PC-9 (cell line): ENCODE data around the gene TPRG1L. TPM values are rescaled to one million over a fixed set of nuclear protein-coding genes. Genes with fewer than 3 reads are reported as not detected.
A peak's percentile ranks its signal among the peaks of the same experiment; 100 is the strongest.

Experiments
- BruUV-seq: library from RNA; stranded (reverse); fragments of 400-500 nt; replicated peaks from 2 replicates; lab custom pipeline; 2021; lab: Mats Ljungman, UMichigan
- CTCF ChIA-PET: fragments of 300-600 bp; sonication (Branson Sonifier 250); formaldehyde crosslinking; loops from one replicate; lab custom pipeline; 2022; ENCODE audit warnings: antibody characterized with exemption; lab: Charles Lee
- POLR2A ChIA-PET: fragments of 300-600 bp; sonication (Branson Sonifier 250); formaldehyde crosslinking; loops from one replicate; lab custom pipeline; 2022; ENCODE audit warnings: antibody characterized with exemption; ENCODE audit not compliant: unreplicated experiment; lab: Charles Lee
- DNase-seq, 2 experiments: peaks; one replicate each; pipeline versions ENCODE4 v3.0.0 to v3.0.0-alpha.2; 2015 to 2022; ENCODE audit warnings: mixed read lengths in 1 of 2
- H2AFZ ChIP-seq: fragments of 200-600 bp; sonication (generic); 2 replicates; pipeline ENCODE4 v1.8.1; 2017; ENCODE audit warnings: antibody characterized with exemption
- H3F3A ChIP-seq: fragments of 200-600 bp; sonication (generic); 2 replicates; pipeline ENCODE4 v1.8.1; 2017; ENCODE audit warnings: antibody characterized with exemption, mild to moderate bottlenecking, low read depth; ENCODE audit not compliant: insufficient read depth
- H3K27ac ChIP-seq: fragments of 200-600 bp; sonication (generic); 2 replicates; pipeline ENCODE4 v1.6.1; 2016; ENCODE audit warnings: mixed run types
- H3K27me3 ChIP-seq: fragments of 200-600 bp; sonication (generic); 2 replicates; pipeline ENCODE4 v1.6.1; 2016; ENCODE audit warnings: low read depth, mixed run types; ENCODE audit not compliant: insufficient read depth
- H3K36me3 ChIP-seq: fragments of 200-600 bp; sonication (generic); 2 replicates; pipeline ENCODE4 v1.6.1; 2016; ENCODE audit warnings: low read depth, mixed run types
- H3K4me1 ChIP-seq: fragments of 200-600 bp; sonication (generic); replicated peaks from 2 replicates; pipeline ENCODE4 v1.6.1; 2016; ENCODE audit warnings: mixed run types; ENCODE audit not compliant: insufficient read depth
- H3K4me2 ChIP-seq: fragments of 200-600 bp; sonication (generic); 2 replicates; pipeline ENCODE4 v1.6.1; 2017; ENCODE audit warnings: mixed run types
- H3K4me3 ChIP-seq: fragments of 200-600 bp; sonication (generic); 2 replicates; pipeline ENCODE4 v1.6.1; 2016; ENCODE audit warnings: mixed run types
- H3K79me2 ChIP-seq: fragments of 200-600 bp; sonication (generic); 2 replicates; pipeline ENCODE4 v1.6.1; 2017; ENCODE audit warnings: low read depth, mixed run types
- H3K9me2 ChIP-seq: fragments of 200-600 bp; sonication (generic); 2 replicates; pipeline ENCODE4 v1.8.1; 2017; ENCODE audit warnings: mild to moderate bottlenecking; ENCODE audit not compliant: insufficient read depth
- H3K9me3 ChIP-seq: fragments of 200-600 bp; sonication (generic); 2 replicates; pipeline ENCODE4 v1.8.1; 2016; ENCODE audit warnings: low read depth; ENCODE audit not compliant: insufficient read depth
- H4K20me1 ChIP-seq: fragments of 200-600 bp; sonication (generic); 2 replicates; pipeline ENCODE4 v1.8.1; 2017; ENCODE audit not compliant: insufficient read depth
- CTCF ChIP-seq: fragments of 200-600 bp; sonication (generic); conservative IDR thresholded peaks from 2 replicates; pipeline ENCODE4 v1.6.1; 2017; ENCODE audit warnings: mixed run types, antibody characterized with exemption, mild to moderate bottlenecking, moderate library complexity
- EZH2 ChIP-seq: fragments of 200-600 bp; sonication (generic); IDR thresholded peaks from 2 replicates; pipeline ENCODE4 v1.8.0; 2017; ENCODE audit warnings: antibody characterized with exemption, low read depth
- intact Hi-C: fragments of 100-400 bp; cut with micrococcal nuclease; formaldehyde crosslinking; loops from one replicate; pipeline ENCODE4 v1.10.0; 2022; ENCODE audit not compliant: unreplicated experiment
- total RNA-seq: library from RNA; stranded (reverse); gene quantifications from 2 replicates; pipeline ENCODE4 v1.2.3, GENCODE V29; 2021

Gene TPRG1L
- total RNA-seq, 1 experiment from 2014 or later, result 41.4 TPM

- Histone ChIP-seq H4K20me1 (peaks cover 3% of the 10 kb centered on the region; the same call in 1 of the 2 replicates), H3K27ac (no peak overlapping the region), H3K27me3 (no peaks in the 10 kb centered on the region), H3K9me2 (no peaks in the 10 kb centered on the region), H3K4me1 (no peaks in the 10 kb centered on the region; the same call in 1 of the 2 replicates), H3K4me3 (no peak overlapping the region), H3K9me3 (no peaks in the 10 kb centered on the region), H2AFZ (no peak overlapping the region), H3K4me2 (peak overlapping the region; percentile 38; the same call in 1 of the 2 replicates), H3F3A (peaks cover 11% of the 10 kb centered on the region; the same call in 1 of the 2 replicates), H3K36me3 (no peaks in the 10 kb centered on the region), H3K79me2 (no peaks in the 10 kb centered on the region)
- intact Hi-C loops, result no loop called here
- no peak for TF ChIP-seq EZH2
- no peak for TF ChIP-seq CTCF
- BruUV-seq, result no TSS peak
- DNase-seq, result no peak
- POLR2A ChIA-PET, result no interaction called here
- CTCF ChIA-PET, result interaction anchor here (1.2 to 1.6 kb wide), 2 partner anchors 92 to 180 kb away, joined by 3 to 7 read pairs; no protein-coding TSS in a partner anchor
Measured at GRCh38 chr1:3632716-3633343, 8.0 kb downstream of the TPRG1L start.

GRCh38 chr1:3633344-3634058, 8.7 kb downstream of the TPRG1L start:
- Histone ChIP-seq H3K79me2 (no peaks in the 10 kb centered on the region), H3F3A (0 out of 2 replicates have a peak, but pooled peaks cover 5% of the 10 kb centered on the region), H3K4me2 (no peak overlapping the region), H2AFZ (no peak overlapping the region), H3K9me2 (no peaks in the 10 kb centered on the region), H3K27ac (no peak overlapping the region), H3K36me3 (no peaks in the 10 kb centered on the region), H4K20me1 (peaks cover 3% of the 10 kb centered on the region; the same call in 1 of the 2 replicates), H3K4me3 (no peak overlapping the region), H3K9me3 (no peaks in the 10 kb centered on the region), H3K27me3 (no peaks in the 10 kb centered on the region), H3K4me1 (no peaks in the 10 kb centered on the region; the same call in 1 of the 2 replicates)
- no TSS peak for BruUV-seq
- CTCF ChIA-PET, result no interaction called here
- TF ChIP-seq CTCF (no peak), EZH2 (no peak)
- POLR2A ChIA-PET, result no interaction called here
- DNase-seq, result no peak
- intact Hi-C loops, result no loop called here

GRCh38 chr1:3634059-3634800, 9.4 kb downstream of the TPRG1L start:
- Histone ChIP-seq H3K27me3 (no peaks in the 10 kb centered on the region), H3K9me2 (no peaks in the 10 kb centered on the region), H3K79me2 (no peaks in the 10 kb centered on the region), H4K20me1 (peaks cover 3% of the 10 kb centered on the region; the same call in 1 of the 2 replicates), H3K9me3 (no peaks in the 10 kb centered on the region), H3F3A (0 out of 2 replicates have a peak, but pooled peaks cover 5% of the 10 kb centered on the region), H3K4me2 (no peak overlapping the region), H3K4me1 (no peaks in the 10 kb centered on the region; the same call in 1 of the 2 replicates), H3K36me3 (no peaks in the 10 kb centered on the region), H3K27ac (no peak overlapping the region), H3K4me3 (no peak overlapping the region), H2AFZ (no peak overlapping the region)
- no peak for DNase-seq
- POLR2A ChIA-PET, result no interaction called here
- BruUV-seq, result no TSS peak
- CTCF ChIA-PET, result no interaction called here
- TF ChIP-seq CTCF (no peak), EZH2 (no peak)
- intact Hi-C loops, result no loop called here
